ENCODE results near the gene ABO. TPM values are rescaled to one million over a fixed set of nuclear protein-coding genes. Genes with fewer than 3 reads are reported as not detected.
A peak's percentile ranks its signal among the peaks of the same experiment; 100 is the strongest.
"Not testable (repeated sequence)": the region's sequence is repeated elsewhere in the genome, so short reads cannot be mapped to it uniquely, and the experiment has no call there.

ABO gene
- total RNA-seq, 1 donor from 2014 or later = 0.79 TPM

DNA sequence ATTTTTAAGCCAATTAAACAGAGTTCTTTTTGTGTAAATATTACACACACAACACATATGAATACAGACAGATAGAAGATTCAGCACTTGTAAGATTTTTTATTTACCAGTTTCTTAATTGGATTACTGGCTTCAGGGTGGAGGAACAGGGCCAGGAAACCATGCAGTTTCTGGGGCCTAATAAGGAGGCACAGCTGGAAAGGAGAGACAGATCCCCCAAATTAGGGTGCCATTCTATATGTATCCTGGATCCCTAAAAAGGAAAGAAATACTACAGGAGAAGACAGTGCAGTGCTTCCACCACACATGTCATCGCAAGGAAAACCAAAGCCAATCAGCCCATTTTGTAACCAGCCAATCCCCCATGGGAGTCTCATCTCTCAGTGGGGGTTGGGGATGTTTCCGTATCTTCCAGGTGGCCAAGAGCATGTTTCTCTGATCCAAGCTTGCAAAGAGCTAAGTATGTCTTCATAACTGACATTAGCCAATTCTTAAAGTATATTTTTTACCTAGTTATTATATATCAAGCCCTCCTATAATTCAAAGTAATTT lies 15.8 kb upstream of the ABO start:
- no peak for DNase-seq (ENCODE audit: low read depth in 2 of 2)

DNA sequence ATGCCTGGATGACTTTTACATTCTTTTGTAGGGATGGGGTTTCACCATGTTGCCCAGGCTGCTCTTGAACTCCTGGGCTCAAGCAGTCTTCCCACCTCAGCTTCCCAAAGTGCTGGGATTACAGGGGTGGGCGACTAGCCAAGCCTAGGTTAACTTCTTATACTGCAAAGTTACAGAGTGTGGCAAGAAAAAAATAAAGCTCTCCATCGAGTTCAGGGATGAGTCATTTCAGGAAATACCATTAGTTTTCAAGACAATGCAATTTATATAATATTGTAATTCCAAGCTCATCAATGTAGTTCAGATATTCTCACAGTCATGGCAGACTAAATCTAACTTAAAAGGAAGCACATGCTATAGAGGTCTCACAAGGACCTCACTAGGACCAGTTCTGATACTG lies 11.5 kb upstream of the ABO start:
- peak in 1 of 2 donors; percentile 21 for DNase-seq (ENCODE audit: low read depth in 2 of 2)

DNA sequence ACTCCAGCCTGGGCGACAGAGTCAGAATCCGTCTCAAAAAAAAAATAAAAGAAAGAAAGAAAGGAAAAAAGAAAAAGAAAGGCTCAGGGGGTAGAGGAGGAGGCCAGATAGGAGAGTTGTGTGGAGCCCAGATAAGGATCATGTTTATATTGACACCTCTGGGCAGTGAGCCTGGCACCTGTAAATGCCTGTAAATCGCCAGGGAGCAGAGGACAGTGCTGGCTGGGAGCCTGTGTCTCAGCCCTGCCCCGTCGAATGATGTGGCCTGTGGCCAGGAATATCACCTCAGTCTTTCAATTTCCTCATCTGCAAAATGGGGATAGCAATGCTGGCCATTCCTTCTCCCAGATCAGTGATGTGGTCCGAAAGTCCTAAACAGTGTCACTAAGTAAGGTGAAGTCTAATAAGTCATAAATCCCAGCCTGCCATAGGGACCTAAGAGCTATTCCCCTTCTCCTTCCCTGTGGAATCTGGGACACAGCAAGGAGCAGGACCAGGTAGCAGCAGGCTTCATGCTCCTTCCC lies 10.3 kb upstream of the ABO start:
- no peak for DNase-seq (ENCODE audit: low read depth in 2 of 2)

DNA sequence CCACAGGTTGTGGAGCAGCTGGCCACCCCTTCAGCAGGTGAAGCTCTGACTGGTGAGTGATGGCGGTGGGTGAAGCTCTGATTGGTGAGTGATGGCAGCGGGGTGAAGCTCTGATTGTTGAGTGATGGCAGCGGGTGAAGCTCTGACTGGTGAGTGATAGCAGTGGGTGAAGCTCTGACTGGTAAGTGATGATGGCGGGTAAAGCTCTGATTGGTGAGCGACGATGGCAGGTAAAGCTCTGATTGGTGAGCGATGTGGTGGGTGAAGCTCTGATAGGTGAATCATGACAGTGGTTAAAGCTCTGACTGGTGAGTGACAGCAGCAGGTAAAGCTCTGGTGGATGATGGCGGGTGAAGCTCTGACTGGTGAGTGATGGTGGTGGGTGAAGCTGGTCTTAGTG lies 9.4 kb upstream of the ABO start:
- no peak for DNase-seq (ENCODE audit: low read depth in 2 of 2)

DNA sequence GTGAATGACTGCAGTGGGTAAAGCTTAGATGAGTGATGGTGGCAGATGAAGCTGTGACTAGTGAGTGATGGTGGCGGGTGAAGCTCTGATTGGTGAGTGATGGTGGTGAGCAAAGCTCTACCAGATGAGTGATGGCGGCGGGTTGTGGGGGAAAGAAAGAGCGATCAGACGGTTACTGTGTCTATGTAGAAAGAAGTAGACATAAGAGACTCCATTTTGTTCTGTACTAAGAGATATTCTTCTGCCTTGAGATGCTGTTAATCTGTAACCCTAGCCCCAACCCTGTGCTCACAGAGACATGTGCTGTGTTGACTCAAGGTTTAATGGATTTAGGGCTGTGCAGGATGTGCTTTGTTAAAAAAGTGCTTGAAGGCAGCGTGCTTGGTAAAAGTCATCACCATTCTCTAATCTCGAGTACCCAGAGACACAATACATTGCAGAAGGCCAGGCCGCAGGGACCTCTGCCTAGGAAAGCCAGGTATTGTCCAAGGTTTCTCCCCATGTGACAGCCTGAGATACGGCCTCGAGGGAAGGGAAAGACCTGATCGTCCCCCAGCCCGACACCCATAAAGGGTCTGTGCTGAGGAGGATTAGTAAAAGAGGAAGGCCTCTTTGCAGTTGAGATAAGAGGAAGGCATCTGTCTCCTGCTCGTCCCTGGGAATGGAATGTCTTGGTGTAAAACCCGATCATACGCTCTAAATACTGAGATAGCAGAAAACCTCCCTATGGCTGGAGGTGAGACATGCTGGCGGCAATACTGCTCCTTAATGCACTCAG lies 8.4 kb upstream of the ABO start:
- not testable (repeated sequence) for DNase-seq (ENCODE audit: low read depth in 2 of 2)

DNA sequence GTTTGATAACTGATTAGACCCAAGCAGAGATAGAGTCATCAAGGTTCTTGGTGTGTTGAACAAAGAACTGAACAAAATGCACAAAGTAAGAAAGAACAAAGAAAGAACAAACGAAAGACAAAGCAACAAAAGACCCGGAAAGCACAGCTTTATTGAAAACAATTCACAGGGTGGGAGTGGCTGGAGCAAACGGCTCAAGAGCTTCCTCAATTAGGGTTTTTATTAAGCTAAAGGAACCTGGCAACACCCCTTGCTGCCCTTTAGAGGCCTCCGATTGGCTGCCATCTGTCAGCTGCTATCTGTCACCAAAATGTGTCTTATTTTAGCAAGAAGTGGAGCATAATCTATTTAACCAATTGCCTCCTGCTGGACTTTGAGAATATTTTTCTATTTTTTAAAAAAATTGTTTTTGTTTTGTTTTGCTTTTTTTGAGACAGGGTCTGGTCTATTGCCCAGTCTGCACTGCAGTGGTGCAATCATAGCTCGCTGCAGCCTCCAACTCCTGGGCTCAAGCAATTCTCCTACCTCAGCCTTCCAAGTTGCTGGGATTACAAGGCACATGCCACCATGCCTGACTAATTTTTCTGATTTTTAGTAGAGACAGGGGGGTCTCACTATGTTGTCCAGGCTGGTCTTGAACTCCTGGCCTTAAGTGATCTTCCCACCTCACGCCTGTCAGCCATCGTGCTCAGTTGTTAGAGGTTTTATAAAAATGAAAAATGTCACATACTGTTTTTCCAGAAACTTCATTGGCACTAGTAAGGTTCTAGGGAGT lies 7.7 kb upstream of the ABO start:
- DNase-seq (ENCODE audit: low read depth in 2 of 2) = no peak

DNA sequence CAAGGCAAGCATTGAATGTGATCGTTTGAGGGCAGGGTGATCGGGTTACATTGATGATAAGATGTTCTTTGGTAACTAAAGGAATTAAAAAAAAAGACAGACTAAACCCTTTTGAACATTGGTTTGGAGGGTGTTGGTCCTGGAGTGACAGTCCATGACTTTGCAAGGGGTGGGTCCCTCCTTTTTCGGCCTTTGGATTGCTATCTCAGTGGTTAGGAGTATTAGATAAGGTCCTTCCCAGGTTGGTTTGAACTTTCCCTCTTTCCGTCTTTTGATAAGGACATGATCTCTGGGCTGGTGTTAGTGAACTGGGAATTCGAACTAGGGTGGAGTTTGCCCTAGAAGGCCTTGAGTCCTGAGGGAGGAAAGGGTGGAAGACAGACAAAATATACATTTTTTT lies 5.4 kb upstream of the ABO start:
- DNase-seq (ENCODE audit: low read depth in 2 of 2) = no peak

DNA sequence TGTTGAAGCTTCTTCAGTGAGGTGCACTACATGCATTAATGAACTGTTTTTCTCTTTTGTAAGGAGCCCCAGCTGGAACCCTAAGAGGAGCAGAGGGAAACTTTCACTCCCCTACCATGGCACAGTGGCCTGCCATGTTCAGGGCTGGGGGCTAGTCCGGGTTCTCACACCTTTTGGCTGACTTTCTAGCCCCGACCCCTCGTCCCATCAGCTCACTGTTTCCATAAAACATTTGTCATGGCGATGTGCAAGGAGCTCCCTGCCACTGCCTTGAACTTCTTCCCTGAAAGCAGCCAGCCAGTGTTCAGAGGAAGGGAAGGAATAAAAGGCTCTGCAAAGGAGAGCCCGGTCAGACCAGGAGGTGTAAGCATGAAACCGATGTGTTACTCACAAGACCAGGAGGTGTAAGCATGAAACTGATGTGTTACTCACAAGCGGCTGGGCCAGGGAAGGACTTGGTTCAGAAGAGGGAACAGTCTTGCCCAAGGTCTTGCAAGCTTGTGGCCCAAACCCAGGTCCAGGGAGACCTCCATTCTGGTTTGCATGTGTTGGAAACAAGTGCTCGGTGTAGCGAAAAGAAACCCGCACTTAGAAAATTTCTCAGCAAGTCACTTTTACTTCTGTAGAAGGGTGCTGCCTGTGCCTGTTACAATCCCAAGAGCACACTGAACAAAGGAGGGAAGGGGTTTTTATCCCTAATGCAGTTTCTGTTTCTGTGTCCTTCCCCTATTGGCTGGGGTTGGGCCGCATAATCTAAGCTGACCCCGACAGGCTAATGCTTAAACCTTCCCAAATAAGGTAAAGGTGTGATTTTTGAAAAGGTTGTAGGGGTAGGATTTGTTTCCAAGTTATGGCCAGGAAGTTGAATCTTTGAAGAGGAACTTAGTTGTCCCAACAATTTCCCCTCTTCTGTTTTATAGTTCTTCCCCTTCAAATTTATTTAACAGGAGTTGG lies 3.4 kb upstream of the ABO start:
- DNase-seq (ENCODE audit: low read depth in 2 of 2) = no peak

DNA sequence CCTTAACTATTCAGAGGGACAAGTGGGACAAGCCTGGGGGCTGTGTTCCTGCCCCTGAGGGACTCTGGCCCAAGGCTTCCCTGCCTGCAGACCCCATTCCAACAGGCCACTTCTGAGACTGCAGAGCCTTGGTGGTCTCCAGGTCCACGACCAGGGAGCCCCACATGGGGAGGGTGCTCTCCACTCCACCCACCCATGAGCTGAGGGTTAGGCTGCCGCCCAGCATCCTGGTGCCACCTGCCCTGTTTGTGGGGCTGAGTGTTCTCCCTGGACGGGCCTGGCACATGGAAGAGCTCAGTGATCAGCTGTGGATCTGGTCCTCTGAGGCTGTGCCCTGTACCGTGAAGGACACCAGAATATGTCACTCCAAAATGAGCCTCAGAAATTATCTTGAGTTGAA lies 2.5 kb upstream of the ABO start:
- DNase-seq (ENCODE audit: low read depth in 2 of 2) = no peak

DNA sequence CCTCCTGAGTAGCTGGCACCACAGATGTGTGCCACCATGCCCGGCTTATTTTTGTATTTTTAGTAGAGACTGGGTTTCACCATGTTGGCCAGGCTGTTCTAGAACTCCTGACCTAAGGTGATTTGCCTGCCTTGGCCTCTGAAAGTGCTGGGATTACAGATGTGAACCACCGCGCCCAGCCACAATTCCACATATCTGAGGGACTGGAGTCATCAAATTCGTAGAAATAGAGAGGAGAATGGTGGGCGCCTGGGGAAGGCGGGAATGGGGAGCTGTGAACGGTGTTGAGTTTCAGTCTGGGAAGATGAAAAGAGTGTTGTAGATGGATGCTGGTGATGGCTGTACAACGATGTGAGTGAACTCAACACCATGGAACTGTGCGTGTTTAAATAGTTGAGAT lies 1.9 kb upstream of the ABO start:
- no peak for DNase-seq (ENCODE audit: low read depth in 2 of 2)

DNA sequence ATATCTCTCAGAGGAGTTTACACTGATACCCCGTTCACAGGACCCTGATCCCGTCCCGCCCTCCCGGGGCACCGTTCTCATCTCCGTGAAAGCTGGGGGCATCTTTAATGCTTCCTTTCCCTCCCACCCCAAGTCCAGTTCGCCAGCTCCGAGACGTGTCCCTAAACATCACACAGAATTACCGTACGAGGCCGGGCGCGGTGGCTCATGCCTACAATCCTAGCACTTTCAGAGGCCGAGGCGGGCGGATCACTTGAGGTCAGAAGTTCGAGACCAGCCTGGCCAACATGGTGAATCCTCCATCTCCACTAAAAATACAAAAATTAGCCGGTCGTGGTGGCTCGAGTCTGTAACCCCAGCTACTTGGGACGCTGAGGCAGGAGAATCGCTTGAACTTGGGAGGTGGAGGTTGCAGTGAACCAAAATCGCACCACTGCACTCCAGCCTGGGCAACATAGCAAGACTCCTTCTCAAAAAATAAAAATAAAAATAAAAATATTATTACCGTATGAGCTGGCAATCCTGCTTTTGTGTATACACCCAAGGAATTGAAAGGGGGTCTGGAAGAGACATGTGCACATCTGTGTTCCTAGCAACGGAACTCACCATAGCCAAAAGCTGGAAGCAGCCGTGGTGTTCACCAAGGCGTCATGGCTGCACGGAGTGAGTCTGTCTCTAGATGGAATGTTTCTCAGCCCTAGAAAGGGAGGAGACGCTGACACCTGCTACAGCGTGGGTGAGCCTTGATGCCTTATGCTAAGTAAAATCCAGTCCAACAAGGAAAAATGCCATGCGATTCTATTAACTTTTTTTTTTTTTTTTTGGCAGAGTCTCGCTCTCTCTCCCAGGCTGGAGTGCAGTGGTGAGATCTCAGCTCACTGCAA lies 1.2 kb upstream of the ABO start:
- DNase-seq (ENCODE audit: low read depth in 2 of 2) = no peak

DNA sequence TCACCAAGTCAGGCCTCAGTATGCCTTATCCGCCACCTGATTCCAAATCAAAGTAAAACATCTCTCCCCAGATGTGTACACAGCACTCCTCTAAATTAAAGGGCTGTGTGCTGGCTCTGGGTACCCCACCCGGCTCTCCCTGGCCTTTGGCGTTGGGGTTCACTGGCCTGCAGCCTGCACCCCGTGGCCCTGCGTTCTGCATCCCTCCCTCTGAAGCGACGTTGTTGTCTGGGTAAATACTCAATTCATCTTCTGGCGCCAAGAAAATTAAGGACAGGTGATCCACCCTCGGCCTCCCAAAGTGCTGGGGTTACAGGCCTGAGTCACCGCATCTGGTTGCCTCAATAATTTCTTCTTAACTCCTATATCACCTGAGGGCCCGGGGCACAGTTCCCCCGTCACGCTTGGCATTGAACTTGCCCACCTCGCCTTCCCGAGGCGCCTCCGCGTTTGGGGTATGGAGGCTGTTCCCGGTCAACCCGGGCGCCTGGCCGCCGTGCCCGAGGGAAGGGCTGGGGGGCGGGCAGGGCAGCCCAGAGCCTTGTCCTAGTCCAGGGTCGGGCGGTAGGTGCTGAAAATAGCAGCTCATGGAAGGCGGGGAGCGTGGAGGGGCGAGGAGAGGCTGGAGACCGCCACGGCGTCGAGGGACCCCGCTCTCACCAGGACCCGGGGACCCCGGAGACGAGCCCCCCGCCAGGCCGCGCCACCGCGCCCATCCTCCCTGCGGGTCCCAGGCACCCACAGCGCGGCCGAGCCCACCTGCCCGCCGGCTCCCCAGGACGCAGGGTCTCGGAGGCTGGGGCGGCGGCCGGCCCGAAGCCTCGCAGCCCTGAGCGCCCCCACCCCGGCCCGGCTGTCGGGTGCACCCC lies 531 bp downstream of the ABO start:
- DNase-seq (ENCODE audit: low read depth in 2 of 2) = no peak

DNA sequence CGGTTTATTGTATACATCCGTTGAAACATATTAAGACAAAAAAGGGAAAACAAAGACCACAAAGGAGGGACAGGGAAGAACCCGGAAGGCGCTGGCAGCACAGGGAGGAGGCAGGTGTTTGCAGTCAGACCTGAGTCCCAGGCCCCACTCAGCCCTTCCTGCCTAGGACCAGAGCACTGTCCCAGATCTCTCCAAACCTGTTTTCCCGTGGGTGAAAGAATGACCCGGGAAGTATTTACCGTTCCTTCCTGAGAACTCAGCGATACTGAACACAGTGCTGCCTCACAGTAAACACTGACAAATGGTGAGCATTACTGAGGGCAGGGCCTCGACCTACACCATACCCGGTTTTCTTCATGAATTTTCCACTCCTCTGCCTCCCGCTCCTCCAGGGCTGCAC lies 1.2 kb downstream of the ABO start:
- no peak for DNase-seq (ENCODE audit: low read depth in 2 of 2)

DNA sequence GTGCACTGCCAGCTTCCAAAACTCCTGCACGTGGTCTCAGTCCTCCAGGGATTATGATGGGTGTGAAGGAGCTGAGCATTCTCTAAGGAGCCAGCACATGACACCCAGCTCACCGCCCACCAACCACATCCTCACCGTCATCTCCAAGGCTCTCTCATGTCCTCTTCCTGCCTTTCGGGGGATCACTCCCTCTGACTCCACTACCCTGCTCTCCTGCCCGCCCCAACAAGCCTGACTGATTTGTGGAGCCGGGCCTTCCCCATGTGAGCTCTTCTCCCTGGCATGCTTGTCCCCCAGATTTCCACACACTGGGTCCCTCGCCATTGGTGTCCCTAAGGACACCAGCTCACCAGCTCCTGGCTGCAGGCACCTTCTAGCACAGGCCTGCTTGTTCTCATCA lies 1.9 kb downstream of the ABO start:
- no peak for DNase-seq (ENCODE audit: low read depth in 2 of 2)

DNA sequence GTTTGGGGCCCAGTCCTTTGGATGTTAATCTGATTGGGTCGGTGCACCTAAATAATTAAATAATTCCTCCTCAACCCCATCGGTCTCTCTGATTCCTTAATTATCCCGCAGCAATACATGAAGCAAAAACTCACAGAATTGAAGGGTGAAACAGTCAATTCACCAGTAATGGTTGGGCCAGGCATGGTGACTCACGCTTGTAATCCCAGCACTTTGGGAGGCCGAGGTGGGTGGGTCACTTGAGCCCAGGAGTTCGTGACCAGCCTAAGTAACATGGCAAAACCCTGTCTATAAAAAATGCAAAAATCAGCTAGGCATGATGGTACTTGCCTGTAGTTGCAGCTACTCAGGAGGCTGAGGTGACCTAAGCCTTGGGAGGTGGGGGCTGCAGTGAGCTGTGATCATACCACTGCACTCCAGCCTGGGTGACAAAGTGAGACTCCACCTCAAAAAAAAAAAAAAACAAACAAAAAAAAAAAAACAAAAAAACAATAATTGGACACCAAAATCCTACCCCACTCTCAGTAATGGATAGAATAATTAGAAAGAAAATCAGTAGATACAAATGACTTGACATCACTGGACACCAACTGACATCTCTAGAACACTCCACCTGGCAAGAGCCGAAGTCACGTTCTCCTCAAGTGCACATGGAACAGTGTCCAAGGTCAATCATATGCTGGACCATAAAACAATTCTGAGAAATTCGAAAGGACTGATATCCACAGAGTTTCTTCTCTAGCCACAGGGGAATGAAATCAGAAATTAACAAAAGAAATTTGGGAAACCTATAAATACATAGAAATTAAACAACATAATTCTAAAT lies 5.3 kb downstream of the ABO start:
- DNase-seq (ENCODE audit: low read depth in 2 of 2) = no peak

DNA sequence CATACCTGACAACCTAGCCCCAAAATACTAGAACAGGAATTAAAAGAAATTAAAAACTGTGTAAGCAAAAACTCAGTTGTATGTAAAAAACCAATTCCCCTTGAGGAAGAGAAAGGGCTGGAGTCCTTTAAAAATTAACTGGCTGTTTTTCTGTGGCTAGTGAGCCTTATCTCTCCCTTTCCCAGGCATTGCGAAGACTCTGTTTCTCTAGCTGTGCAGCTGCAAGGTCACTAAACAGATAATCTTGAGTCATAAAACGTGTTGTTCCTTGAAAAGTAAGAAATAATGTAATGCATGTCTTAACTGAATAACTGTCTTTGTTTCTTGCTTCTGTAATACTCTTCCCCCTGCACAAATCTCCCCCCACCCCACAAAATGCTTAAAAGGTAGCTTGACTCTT lies 5.9 kb downstream of the ABO start:
- DNase-seq (ENCODE audit: low read depth in 2 of 2) = not testable (repeated sequence)

DNA sequence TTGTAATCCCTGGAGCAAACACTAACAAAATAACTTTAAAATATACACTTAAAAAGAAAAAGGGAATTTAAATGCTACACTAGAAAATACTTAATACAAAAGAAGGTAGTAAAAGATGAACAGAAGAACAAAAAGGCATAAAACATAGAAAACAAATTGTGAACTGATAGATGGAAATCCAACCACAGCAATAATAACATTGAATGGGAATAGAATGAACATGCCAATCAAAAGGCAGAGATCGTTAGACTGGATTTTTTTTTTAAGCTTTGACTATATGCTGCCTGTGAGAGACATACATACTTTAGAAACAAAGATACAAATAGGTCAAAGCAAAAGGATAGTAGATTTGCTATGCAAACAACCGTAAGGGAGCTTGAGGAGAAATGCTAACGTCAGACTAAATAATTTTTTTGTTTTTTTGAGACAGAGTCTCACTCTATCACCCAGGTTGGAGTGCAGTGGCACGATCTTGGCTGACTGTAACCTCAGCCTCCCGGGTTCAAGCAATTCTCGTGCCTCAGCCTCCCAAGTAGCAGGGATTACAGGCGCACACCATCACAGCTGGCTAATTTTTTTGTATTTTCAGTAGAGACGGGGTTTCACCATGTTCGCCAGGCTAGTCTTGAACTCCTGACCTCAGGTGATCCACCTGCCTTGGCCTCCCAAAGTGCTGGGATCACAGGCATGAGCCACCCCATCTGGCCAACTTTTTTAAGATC lies 6.5 kb downstream of the ABO start:
- DNase-seq (ENCODE audit: low read depth in 2 of 2) = no peak

DNA sequence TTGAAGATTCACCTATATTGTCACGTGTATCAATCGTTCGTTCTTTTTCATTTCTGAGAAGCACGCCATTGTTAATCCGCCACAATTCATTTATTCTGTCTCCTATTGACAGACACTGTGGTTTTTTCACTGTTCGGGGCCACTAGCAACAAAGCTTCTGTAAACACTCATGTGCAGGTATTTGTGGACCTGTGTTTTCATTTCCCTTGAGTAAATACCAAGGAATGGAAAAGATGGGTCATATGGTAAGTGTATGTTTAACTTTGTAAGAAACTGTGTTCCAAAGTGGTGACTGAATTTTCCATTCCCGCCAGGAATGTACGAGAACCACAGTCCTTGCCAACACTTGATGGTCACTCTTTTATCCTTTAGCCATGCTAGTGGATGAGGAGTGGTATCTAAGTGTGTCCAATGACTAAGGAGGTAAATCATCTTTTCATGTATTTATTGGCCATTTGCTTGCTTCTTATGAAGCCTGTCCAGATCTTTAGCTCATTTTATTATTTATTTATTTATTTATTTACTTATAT lies 10.7 kb downstream of the ABO start:
- DNase-seq (ENCODE audit: low read depth in 2 of 2) = no peak

Data from lung microvascular endothelial cell (primary cell).